IPS-18c (cell line): ENCODE results near the gene TFAP2A.

Experiments
- H3K4me3 ChIP-seq: 2 replicates; pipeline ENCODE4 v1.7.0; 2013; ENCODE audit warnings: low read depth, mild to moderate bottlenecking, low read length, moderate library complexity; ENCODE audit not compliant: insufficient read depth
- H3K9me3 ChIP-seq: one replicate; pipeline ENCODE4 v1.6.1; 2013; ENCODE audit warnings: mild to moderate bottlenecking, low read length, moderate library complexity; ENCODE audit not compliant: control insufficient read depth, insufficient read depth

Gene TFAP2A

GRCh38 chr6:10407018-10407673 is 7.7 kb downstream of the TFAP2A start:
- no peaks in the 10 kb centered on the region for H3K9me3 ChIP-seq
- H3K4me3 ChIP-seq = no peak overlapping the region

DNA sequence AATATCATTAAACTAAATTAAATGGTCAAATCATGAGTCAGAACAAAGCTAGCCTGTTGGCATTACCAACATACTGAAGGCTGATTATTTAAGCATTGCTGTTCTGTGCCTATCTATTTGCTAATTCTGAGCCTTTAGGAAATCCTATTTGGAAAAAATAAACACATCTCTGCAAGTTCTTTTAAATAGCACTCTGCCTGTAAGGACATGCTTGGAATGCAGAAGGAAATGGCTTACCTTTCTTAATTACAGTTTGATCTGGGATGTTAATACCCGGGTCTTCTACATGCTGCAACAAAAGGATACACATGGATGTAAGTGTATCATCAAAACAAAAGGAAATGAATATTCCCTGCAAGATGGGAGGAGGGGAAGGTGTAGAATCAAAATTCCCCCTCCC is 8.3 kb downstream of the TFAP2A start:
- H3K9me3 ChIP-seq = no peaks in the 10 kb centered on the region
- no peak overlapping the region for H3K4me3 ChIP-seq

DNA sequence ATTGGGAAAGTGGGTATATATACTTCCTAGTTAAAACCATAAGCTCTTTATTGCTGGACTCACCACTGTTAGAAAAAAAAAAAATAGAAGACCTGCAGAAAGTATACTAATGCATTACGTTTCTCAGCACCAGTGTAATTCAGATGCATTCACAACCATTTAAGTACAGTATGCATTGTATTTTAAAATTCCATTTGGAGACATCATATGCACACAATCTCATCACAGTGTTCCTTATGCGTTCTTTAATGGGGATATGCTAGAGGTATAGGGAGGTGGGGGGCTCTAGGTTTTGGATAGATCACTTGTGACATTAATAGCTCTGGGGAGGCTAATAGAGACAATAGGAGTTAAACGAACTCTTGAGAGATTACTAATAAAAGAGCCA is 9.4 kb downstream of the TFAP2A start:
- Histone ChIP-seq H3K4me3 (no peak overlapping the region), H3K9me3 (no peaks in the 10 kb centered on the region)

- Histone ChIP-seq H3K4me3 (peak overlapping the region; percentile 57), H3K9me3 (no peaks in the 10 kb centered on the region)
Observed at GRCh38 chr6:10404799-10405512, 9.9 kb downstream of the TFAP2A start.

DNA sequence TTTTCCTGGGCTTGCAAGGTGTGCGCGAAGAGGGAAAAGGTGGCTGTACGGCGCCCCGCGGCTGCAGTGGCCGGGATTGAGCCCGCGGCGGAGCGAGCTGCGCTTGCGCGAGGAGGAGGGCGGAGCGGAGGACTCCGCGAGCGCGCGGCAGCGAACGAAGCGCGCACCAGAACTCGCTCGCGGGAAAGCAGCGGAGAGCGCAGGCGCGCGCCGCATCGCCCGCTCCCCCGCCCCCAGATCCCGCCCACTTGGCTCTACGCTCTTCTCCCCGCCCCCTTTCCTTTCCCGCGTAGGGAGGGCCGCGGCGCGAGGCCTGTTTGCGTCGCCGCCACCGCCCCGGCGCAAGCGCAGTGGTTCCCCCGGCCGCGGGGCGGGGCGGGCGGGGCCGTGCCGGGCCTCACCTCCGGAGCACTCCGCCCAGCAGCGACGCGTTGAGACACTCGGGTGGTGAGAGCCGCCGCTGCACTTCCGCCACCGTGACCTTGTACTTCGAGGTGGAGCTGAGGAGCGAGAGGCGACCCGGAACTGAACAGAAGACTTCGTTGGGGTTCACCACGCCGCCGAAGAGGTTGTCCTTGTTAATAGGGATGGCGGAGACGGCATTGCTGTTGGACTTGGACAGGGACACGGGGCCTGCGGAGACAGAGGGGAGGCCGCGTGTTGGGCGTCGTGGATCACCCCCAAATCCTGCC is 10.6 kb downstream of the TFAP2A start:
- peak overlapping the region; percentile 57 for H3K4me3 ChIP-seq
- H3K9me3 ChIP-seq = no peaks in the 10 kb centered on the region

GRCh38 chr6:10403385-10404106 is 11.3 kb downstream of the TFAP2A start:
- H3K9me3 ChIP-seq = no peaks in the 10 kb centered on the region
- peak overlapping the region; percentile 49 for H3K4me3 ChIP-seq

- Histone ChIP-seq H3K4me3 (no peak overlapping the region), H3K9me3 (no peaks in the 10 kb centered on the region)
Observed at GRCh38 chr6:10402648-10403311, 12.1 kb downstream of the TFAP2A start.

- no peak overlapping the region for H3K4me3 ChIP-seq
Observed at GRCh38 chr6:10401632-10402223, 13.1 kb downstream of the TFAP2A start.

GRCh38 chr6:10401004-10401536 is 13.8 kb downstream of the TFAP2A start:
- Histone ChIP-seq H3K9me3 (no peaks in the 10 kb centered on the region), H3K4me3 (no peak overlapping the region)

More at GRCh38 chr6:10401632-10402223, 13.1 kb downstream of the TFAP2A start:
- no peaks in the 10 kb centered on the region for H3K9me3 ChIP-seq

- Histone ChIP-seq H3K4me3 (no peak overlapping the region), H3K9me3 (no peaks in the 10 kb centered on the region)
Observed at GRCh38 chr6:10400330-10400729, 14.5 kb downstream of the TFAP2A start.

DNA sequence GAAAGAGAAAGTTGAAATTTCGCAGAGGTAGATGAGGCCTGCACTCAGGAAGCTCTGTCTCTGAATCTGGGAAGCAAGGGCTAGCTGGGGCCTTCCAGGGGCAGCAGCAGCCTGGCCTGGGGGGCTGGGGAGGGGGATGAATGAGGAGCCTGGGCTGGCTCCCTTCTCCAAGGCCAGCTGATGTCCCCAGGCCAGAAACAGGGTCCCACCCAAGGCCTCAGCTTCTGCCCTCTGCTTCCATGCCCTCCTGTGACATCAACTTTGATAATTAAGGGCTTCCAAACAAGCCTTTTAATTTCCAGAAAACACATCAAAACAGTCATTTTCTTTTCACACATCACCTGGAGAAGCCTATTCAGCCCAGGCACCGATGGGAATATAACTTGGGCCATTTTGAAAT is 15.4 kb downstream of the TFAP2A start:
- Histone ChIP-seq H3K4me3 (no peak overlapping the region), H3K9me3 (no peaks in the 10 kb centered on the region)

DNA sequence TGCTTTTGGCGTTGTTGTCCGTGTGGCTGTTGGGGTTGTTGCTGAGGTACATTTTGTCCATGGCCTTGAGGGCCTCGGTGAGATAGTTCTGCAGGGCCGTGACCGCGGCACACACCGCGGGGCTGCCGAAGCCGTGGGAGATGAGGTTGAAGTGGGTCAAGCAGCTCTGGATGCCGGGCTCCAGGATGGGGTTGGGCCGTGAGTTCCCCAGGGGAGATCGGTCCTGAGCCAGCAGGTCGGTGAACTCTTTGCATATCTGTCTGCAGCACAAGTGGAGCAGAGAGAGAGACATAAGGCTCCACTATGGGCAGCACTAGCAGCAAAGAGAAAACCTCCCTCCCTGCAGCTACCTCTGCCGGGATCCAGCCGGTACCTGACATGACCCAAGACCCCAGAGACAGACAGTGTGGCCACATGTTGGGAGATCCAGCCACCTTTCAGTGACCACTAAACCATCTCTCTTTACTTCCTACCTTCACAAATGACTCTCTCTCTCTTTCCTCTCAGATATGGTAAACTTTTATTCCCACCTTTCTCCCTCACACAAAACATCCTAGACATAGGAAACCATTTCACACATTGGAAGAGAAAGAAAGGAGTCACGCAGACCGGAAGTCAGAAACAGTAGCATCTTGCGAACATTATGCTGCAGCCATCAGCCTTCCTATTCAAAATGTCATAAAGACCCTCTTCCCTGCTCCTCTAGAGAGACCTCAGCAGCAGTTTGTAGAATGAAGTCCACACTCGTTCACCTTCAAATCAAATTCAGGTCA is 16.2 kb downstream of the TFAP2A start:
- no peaks in the 10 kb centered on the region for H3K9me3 ChIP-seq

DNA sequence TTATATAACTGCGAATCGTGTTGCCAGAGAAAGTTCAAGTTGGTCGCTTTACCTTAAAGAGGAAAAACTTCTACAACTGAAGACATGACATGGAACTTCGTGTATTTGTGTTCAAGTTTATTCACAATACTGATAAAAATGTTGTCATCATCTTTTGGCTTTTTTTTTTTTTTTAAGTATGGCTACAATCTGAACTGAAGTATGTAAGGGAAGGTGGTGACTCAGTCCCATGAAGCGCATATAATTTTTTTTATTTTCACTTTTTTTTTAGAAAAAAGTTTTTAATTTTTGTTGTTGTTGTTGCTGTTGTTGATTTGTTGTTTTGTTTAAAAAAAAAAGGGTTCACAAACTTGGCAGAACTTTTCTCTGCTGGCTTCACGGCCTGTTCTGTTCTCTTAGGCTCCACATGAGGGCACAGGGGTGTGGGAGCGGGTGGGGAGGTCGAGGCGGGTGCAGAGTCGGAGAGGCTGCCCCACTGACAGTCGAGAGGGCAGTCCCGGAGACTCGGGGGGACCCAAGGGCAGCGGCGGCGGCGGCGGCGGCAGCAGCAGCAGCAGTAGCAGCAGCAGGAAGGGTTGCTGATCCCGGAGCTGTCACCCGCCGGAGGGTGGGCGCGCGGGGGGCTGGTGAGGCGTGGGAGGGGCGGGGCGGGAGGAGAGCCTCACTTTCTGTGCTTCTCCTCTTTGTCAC is 17.0 kb downstream of the TFAP2A start:
- Histone ChIP-seq H3K9me3 (no peaks in the 10 kb centered on the region), H3K4me3 (no peak overlapping the region)

More for the DNA sequence above, 16.2 kb downstream of the TFAP2A start:
- H3K4me3 ChIP-seq = no peak overlapping the region

DNA sequence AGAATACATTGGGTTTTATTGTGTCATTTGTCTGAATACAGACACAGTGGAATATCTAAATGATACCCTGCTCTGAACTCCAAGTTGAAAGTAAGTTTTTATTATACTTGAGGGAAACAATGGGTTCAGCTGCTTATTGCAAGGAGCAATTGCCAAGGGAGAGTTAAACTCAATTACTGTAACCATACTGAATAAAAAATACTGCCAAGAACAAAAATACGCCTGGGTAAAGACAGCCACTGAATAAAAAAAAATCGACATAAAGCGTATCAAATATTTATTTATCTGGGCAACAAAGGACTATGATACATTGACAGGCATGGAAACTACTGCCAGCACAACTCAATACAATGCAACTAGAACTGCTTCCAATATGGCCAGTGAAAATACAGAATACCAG is 18.1 kb downstream of the TFAP2A start:
- Histone ChIP-seq H3K4me3 (no peak overlapping the region), H3K9me3 (no peaks in the 10 kb centered on the region)

- Histone ChIP-seq H3K9me3 (no peaks in the 10 kb centered on the region), H3K4me3 (no peak overlapping the region)
Observed at GRCh38 chr6:10395704-10396546, 18.9 kb downstream of the TFAP2A start.
